HS-5 (cell line): Measurements from ENCODE around the gene PRPF4.
"Not testable (repeated sequence)": the region's sequence is repeated elsewhere in the genome, so short reads cannot be mapped to it uniquely, and the experiment has no call there.

Experiments used
- DNase-seq: peaks from one replicate; pipeline ENCODE4 v3.0.0-alpha.2; 2012; ENCODE audit warnings: low read depth

The PRPF4 gene

GRCh38 chr9:113267911-113268566 lies 7.4 kb upstream of the PRPF4 start:
- DNase-seq: no peak

- DNase-seq: no peak
Measured at GRCh38 chr9:113269355-113269754, 6.1 kb upstream of the PRPF4 start.

DNA sequence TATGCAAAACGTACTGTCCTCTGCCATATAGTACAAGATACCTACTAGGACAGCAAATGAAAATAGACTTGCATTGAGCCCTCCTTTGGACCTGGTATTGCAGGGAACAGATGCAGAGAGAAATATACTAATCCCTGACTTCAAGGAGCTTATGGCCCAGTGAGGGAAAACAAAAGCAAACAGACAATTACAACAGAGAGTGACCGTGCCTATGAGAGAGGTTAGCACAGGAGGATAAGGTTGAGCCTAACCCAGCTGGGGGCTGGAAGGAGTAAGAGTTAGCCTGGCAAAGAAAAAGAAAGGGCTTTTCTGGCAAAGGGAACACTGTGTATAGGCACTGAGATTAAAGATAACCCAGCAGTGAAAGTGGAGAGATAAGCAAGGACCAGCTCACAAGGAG lies 5.6 kb upstream of the PRPF4 start:
- DNase-seq: no peak

DNA sequence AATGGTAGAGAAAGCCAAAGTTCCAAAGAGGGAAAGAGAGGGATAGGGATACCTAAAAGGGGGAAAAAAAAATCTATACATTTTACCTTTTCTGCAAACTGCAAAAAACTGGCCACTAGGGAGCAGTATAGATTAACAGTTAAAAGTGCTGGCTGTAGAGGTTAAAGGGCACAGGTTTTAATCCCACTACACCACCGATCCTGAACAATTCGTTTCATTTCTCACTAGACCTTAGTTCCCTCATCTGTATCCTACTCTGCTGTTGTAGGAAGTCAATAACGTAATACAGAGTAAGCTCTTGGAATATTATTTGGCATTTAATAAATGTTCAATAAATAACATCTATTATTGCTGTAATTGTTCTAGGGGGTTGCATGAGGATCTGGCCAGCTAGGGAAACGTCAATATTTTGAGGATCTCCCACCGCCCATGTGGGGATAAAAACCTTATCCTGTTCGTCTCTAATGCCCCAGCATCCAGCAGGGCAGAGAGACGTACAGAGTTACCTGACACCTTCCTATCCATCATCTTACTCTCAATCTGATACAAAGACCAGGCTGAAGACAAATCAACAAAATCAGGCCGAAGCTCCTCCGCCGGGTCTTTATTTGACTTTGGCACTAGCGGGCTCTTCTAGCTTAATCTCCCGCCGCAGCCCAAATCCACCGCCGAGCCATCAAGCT lies 843 bp upstream of the PRPF4 start:
- DNase-seq: peak; percentile 31

- no peak for DNase-seq
Measured at GRCh38 chr9:113278840-113279239, 3.4 kb downstream of the PRPF4 start.

DNA sequence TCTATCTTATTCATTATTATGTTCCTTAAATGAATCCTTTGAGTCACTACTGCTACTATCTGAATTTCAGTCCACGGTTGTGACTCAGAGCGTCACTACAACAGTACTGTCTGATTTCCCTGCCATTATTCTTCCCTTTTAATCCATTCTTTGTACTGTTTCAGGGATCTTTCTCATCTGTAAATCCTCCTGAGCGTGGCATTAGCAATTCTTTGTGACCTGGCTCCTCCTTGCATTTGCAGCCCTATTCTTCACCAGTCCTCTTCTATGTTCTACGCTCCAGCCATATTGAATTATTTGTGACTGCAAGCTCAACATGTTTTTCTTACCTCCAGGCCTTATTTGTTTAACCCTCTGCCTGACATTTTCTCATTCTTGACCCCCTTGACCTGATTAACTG lies 5.9 kb downstream of the PRPF4 start:
- DNase-seq: no peak

GRCh38 chr9:113289091-113289490 lies 13.6 kb downstream of the PRPF4 start:
- no peak for DNase-seq

- no peak for DNase-seq
Measured at GRCh38 chr9:113290052-113290607, 14.7 kb downstream of the PRPF4 start.

GRCh38 chr9:113293285-113293878 lies 17.9 kb downstream of the PRPF4 start:
- DNase-seq: peak; percentile 25

DNA sequence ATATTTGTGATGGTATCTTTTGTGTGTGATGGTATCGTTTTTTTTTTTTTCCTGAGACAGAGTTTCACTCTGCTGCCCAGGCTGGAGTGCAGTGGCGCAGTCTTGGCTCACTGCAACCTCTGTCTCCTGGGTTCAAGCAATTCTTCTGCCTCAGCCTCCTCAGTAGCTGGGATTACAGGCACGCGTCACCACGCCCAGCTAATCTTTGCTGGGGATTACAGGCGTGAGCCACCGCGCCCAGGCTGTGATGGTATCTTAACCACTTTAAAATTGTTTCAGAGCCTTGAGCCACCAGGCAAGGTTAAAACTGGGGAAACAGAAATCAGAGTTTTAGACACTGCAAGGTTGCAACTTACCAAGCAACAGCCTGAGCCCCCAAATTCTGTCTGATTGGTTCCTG lies 20.8 kb downstream of the PRPF4 start:
- DNase-seq: not testable (repeated sequence)

- DNase-seq: no peak
Measured at GRCh38 chr9:113296796-113297558, 21.5 kb downstream of the PRPF4 start.

DNA sequence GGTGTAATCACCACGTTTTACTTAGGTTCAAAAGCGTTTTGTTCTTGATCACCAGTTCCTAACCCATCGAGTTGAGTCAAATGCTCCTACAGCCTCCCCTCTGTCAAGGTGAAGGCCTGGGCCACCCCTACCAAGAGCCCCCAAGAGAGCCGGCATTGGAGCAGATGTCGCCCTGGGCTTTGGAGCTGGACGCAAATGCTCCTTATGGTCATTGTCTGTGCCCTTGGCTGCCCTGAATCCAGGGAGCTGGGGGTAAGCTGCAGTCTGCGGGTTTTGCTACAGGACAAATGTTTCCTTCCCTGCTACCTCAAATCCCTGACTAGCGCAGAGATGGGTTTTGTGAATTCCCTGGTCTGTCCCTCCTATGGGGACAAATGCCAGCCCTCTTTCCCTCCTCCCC lies 22.9 kb downstream of the PRPF4 start:
- no peak for DNase-seq

GRCh38 chr9:113298924-113299770 lies 23.7 kb downstream of the PRPF4 start:
- DNase-seq: no peak

DNA sequence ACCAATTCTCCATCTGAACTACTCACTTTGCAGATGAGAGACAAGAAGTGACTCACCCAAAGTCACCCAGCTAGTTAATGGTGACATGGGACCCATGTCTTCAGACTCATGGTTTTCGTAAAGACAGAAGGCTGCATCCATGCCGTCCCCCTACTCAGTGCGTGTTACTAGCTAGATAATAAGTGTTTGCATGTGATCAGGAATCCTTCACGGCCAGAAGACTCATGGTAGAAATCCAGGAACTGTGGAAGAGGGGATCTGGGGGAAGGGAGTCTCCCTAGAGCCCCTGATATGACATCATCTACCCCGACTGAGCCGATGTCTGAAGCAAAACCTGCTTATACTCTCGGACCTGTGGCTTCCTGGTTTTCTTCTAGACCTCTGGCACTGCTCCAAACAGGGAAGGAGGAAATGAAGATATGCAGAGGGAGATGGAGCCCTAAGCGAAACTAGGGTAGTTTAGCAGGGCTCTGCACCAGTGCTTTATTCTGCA lies 24.4 kb downstream of the PRPF4 start:
- DNase-seq: no peak

GRCh38 chr9:113301548-113301947 lies 26.1 kb downstream of the PRPF4 start:
- no peak for DNase-seq

DNA sequence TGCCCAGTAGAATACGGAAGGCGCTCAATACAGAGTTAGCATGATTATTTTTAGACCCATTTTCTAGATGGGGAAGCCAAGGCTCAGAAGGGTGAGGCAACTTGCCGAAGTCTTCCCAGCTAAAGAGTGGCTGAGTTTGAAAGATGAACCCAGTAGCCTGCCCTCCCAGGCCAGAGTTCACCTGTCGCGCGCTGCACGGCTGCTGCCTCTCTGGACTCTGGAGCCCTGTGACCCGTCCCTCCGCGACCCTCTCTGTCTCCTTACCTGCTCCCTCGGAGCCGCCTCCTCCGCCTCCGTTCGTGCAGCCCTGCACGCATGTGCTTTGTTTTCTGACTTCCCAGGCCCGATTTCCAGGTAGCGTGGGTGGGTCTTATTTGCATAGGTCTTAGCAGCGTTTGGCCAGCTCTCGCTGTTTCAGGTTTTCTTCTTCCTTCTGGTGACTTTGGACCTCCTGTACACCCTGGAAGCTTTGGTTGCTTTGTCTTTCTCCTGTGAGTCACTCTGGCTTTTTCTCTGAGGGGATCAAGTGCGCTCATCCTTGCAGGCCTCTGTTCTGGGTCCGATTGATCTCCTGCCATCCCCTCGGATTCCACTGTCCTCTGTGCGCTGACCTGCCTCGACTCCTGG lies 27.4 kb downstream of the PRPF4 start, which contains the start of gene RNF183:
Gene RNF183 (minus strand): TSS at position 585 of the 627 bp plus-strand sequence. CDS start 5,192 bp downstream, outside the sequence.
- no peak for DNase-seq

GRCh38 chr9:113306566-113306965 lies 31.1 kb downstream of the PRPF4 start:
- no peak for DNase-seq

- no peak for DNase-seq
Measured at GRCh38 chr9:113307396-113307975, 32.0 kb downstream of the PRPF4 start.

DNA sequence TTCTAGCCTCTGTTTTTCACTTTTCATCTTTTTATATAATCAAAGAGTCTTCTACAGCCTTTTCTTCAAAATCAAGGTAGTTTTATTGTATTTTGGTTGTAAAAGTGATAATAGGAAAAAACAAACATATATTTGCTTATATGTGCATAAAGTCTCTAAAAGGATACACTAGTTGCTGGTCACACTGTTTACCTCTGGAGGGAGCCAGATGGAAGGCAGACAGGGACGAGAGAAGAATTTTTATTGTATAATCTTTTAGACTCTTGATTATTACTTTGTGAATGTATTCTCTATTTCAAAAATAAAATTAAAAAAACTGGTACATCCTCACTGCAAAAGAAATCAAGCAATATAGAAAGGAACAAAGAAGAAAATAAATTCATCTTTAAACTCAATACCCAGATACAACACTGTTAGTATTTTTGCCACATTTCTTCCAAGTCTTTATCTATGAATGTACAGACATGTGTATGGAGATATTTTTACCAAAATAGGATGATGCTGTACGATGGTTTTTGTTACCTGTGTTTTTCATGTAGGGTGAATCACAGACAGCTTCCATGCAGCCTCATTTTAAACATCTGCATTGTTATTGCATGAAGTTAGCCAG lies 33.9 kb downstream of the PRPF4 start:
- DNase-seq: no peak

DNA sequence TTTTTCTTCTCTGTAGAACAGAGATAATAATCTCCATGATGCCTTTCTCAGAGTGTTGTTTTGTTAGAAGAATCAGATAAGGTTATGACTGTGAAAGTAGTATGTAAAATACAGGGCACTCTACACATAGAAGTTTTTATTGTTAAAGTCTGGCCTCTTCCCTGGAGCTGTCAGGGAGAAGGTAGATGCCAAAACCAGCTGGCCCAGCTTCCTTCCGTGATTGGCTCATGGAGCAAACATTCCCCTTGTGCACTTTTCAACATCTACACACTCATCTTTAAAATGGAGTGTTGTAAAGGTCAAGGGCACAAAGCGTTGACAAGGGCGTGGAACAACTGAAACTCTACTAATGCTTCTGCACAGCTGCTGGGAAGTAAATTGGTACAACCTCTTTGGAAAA lies 35.1 kb downstream of the PRPF4 start:
- no peak for DNase-seq
